ENCODE data around the gene FARP2.

FARP2 gene

GRCh38 chr2:241538838-241539615 is 182.9 kb downstream of the FARP2 start:
- H3K4me3 ChIP-seq (ENCODE audit: low read depth, low read length): no peak overlapping the region
- no peak for TF ChIP-seq MAX (IDR thresholded peaks at IDR 0.05; ENCODE audit: low read depth, low read length)
- no peak for TF ChIP-seq MYC (IDR thresholded peaks at IDR 0.05; ENCODE audit: low read depth, low read length)
- TF ChIP-seq POLR2A (IDR thresholded peaks at IDR 0.05; ENCODE audit: extremely low read depth, insufficient read length): no peak
- TF ChIP-seq CTCF (IDR thresholded peaks at IDR 0.05; ENCODE audit: low read depth, low read length): no peak
- no peak for DNase-seq (ENCODE audit: low read depth)

- H3K4me3 ChIP-seq (ENCODE audit: low read depth, low read length): no peak overlapping the region
- TF ChIP-seq MAX (IDR thresholded peaks at IDR 0.05; ENCODE audit: low read depth, low read length) (no peak), MYC (IDR thresholded peaks at IDR 0.05; ENCODE audit: low read depth, low read length) (no peak), CTCF (IDR thresholded peaks at IDR 0.05; ENCODE audit: low read depth, low read length) (no peak), POLR2A (IDR thresholded peaks at IDR 0.05; ENCODE audit: extremely low read depth, insufficient read length) (no peak)
- DNase-seq (ENCODE audit: low read depth): no peak
These were observed 183.7 kb downstream of the FARP2 start for GRCh38 chr2:241539616-241540374.

- H3K4me3 ChIP-seq (ENCODE audit: low read depth, low read length): no peak overlapping the region
- no peak for DNase-seq (ENCODE audit: low read depth)
- no peak for TF ChIP-seq MAX (IDR thresholded peaks at IDR 0.05; ENCODE audit: low read depth, low read length)
- TF ChIP-seq CTCF (IDR thresholded peaks at IDR 0.05; ENCODE audit: low read depth, low read length): no peak
- no peak for TF ChIP-seq MYC (IDR thresholded peaks at IDR 0.05; ENCODE audit: low read depth, low read length)
- no peak for TF ChIP-seq POLR2A (IDR thresholded peaks at IDR 0.05; ENCODE audit: extremely low read depth, insufficient read length)
These were observed 184.3 kb downstream of the FARP2 start for GRCh38 chr2:241540401-241540770.

- no peak overlapping the region for H3K4me3 ChIP-seq (ENCODE audit: low read depth, low read length)
- DNase-seq (ENCODE audit: low read depth): no peak
- TF ChIP-seq MYC (IDR thresholded peaks at IDR 0.05; ENCODE audit: low read depth, low read length): no peak
- TF ChIP-seq CTCF (IDR thresholded peaks at IDR 0.05; ENCODE audit: low read depth, low read length): no peak
- no peak for TF ChIP-seq POLR2A (IDR thresholded peaks at IDR 0.05; ENCODE audit: extremely low read depth, insufficient read length)
- TF ChIP-seq MAX (IDR thresholded peaks at IDR 0.05; ENCODE audit: low read depth, low read length): no peak
These were observed 184.9 kb downstream of the FARP2 start for GRCh38 chr2:241540771-241541561.

- no peak for TF ChIP-seq CTCF (IDR thresholded peaks at IDR 0.05; ENCODE audit: low read depth, low read length)
- no peak for TF ChIP-seq MYC (IDR thresholded peaks at IDR 0.05; ENCODE audit: low read depth, low read length)
- TF ChIP-seq POLR2A (IDR thresholded peaks at IDR 0.05; ENCODE audit: extremely low read depth, insufficient read length): no peak
- TF ChIP-seq MAX (IDR thresholded peaks at IDR 0.05; ENCODE audit: low read depth, low read length): no peak
- no peak overlapping the region for H3K4me3 ChIP-seq (ENCODE audit: low read depth, low read length)
- DNase-seq (ENCODE audit: low read depth): no peak
These were observed 185.6 kb downstream of the FARP2 start for GRCh38 chr2:241541564-241542277.
